Mesenchymal stem cell (in vitro differentiated cells and primary cell): ENCODE data around the gene NRXN3.

Source experiments
- DNase-seq: peaks from one replicate; pipeline ENCODE4 v3.0.0-alpha.2; 2013
- H2AFZ ChIP-seq: one replicate; pipeline ENCODE4 v1.6.1; 2013; ENCODE audit warnings: low read depth, mild to moderate bottlenecking, control low read depth, inconsistent platforms, low read length, moderate library complexity
- H2AK5ac ChIP-seq: 2 replicates; pipeline ENCODE4 v1.6.1; 2013; ENCODE audit warnings: low read length, moderate library complexity, mild to moderate bottlenecking, inconsistent platforms; ENCODE audit not compliant: severe bottlenecking
- H2BK120ac ChIP-seq: one replicate; pipeline ENCODE4 v1.6.1; 2013; ENCODE audit warnings: low read depth, mild to moderate bottlenecking, inconsistent platforms, low read length, moderate library complexity
- H2BK12ac ChIP-seq, 2 experiments: one replicate each; pipeline ENCODE4 v1.6.1; 2013; ENCODE audit warnings: inconsistent platforms in 2 of 2, low read length in 2 of 2, mild to moderate bottlenecking in 2 of 2, moderate library complexity in 2 of 2, control low read depth in 1 of 2
- H2BK15ac ChIP-seq: one replicate; pipeline ENCODE4 v1.6.1; 2013; ENCODE audit warnings: mild to moderate bottlenecking, low read depth, inconsistent platforms; ENCODE audit not compliant: poor library complexity, severe bottlenecking
- H2BK5ac ChIP-seq: 2 replicates; pipeline ENCODE4 v1.6.1; 2013; ENCODE audit warnings: low read depth, mild to moderate bottlenecking, low read length, control low read depth, inconsistent platforms; ENCODE audit not compliant: poor library complexity, severe bottlenecking
- H3K14ac ChIP-seq, 2 experiments: one replicate each; pipeline ENCODE4 v1.6.1; 2013; ENCODE audit warnings: inconsistent platforms in 2 of 2, low read length in 2 of 2, control low read depth in 1 of 2, mild to moderate bottlenecking in 1 of 2, moderate library complexity in 1 of 2
- H3K18ac ChIP-seq, 2 experiments: one replicate each; pipeline ENCODE4 v1.6.1; 2013; ENCODE audit warnings: inconsistent platforms in 2 of 2, low read length in 2 of 2, control low read depth in 1 of 2, low read depth in 1 of 2, mild to moderate bottlenecking in 1 of 2
- H3K23ac ChIP-seq, 2 experiments: one replicate each; pipeline ENCODE4 v1.6.1; 2013; ENCODE audit warnings: inconsistent platforms in 2 of 2, low read length in 2 of 2, mild to moderate bottlenecking in 2 of 2, moderate library complexity in 2 of 2, control low read depth in 1 of 2
- H3K27ac ChIP-seq: 2 replicates; pipeline ENCODE4 v1.5.1; 2013; ENCODE audit warnings: mild to moderate bottlenecking, moderate library complexity, low read length, control low read depth, inconsistent platforms; ENCODE audit not compliant: poor library complexity, severe bottlenecking
- H3K27me3 ChIP-seq, 2 experiments: 2 replicates each; pipeline versions ENCODE4 v1.6.1 to v1.7.0; 2013; ENCODE audit warnings: low read length in 2 of 2, mild to moderate bottlenecking in 2 of 2, moderate library complexity in 2 of 2, control low read depth in 1 of 2, inconsistent platforms in 1 of 2; ENCODE audit not compliant: control insufficient read depth in 1 of 2, insufficient read depth in 1 of 2
- H3K36me3 ChIP-seq, 2 experiments: 2 replicates each; pipeline versions ENCODE4 v1.6.1 to v1.7.0; 2013; ENCODE audit warnings: low read length in 2 of 2, control low read depth in 1 of 2, inconsistent platforms in 1 of 2, low read depth in 1 of 2, mild to moderate bottlenecking in 1 of 2; ENCODE audit not compliant: insufficient read depth in 2 of 2, control insufficient read depth in 1 of 2
- H3K4ac ChIP-seq, 2 experiments: one replicate each; pipeline ENCODE4 v1.6.1; 2013; ENCODE audit warnings: inconsistent platforms in 2 of 2, low read length in 2 of 2, mild to moderate bottlenecking in 2 of 2, moderate library complexity in 2 of 2, control low read depth in 1 of 2, low read depth in 1 of 2
- H3K4me1 ChIP-seq: 2 replicates; pipeline ENCODE4 v1.6.1; 2013; ENCODE audit warnings: low read depth, low read length, control low read depth; ENCODE audit not compliant: control insufficient read depth, insufficient read depth
- H3K4me2 ChIP-seq: 2 replicates; pipeline ENCODE4 v1.6.1; 2013; ENCODE audit warnings: low read length, mild to moderate bottlenecking, inconsistent platforms; ENCODE audit not compliant: poor library complexity, severe bottlenecking
- H3K4me3 ChIP-seq, 2 experiments: 2 replicates each; pipeline versions ENCODE4 v1.5.1 to v1.7.0; 2013; ENCODE audit warnings: low read length in 2 of 2, mild to moderate bottlenecking in 2 of 2, control low read depth in 1 of 2, low read depth in 1 of 2; ENCODE audit not compliant: insufficient read depth in 1 of 2
- H3K79me1 ChIP-seq: replicated peaks from 2 replicates; pipeline ENCODE4 v1.6.1; 2013; ENCODE audit warnings: mild to moderate bottlenecking, control low read depth, low read length, inconsistent platforms; ENCODE audit not compliant: poor library complexity, severe bottlenecking
- H3K9ac ChIP-seq: 2 replicates; pipeline ENCODE4 v1.7.0; 2013; ENCODE audit warnings: mild to moderate bottlenecking, low read length, moderate library complexity
- H3K9me3 ChIP-seq: 2 replicates; pipeline ENCODE4 v1.7.0; 2013; ENCODE audit warnings: mild to moderate bottlenecking, low read length; ENCODE audit not compliant: control insufficient read depth
- H4K8ac ChIP-seq: one replicate; pipeline ENCODE4 v1.6.1; 2013; ENCODE audit warnings: inconsistent platforms, mild to moderate bottlenecking, low read length, moderate library complexity
- H4K91ac ChIP-seq: one replicate; pipeline ENCODE4 v1.6.1; 2013; ENCODE audit warnings: mild to moderate bottlenecking, low read length, inconsistent platforms
- WGBS: methylation state at CpG from one replicate; pipeline ENCODE4 v1.1.7; 2013; ENCODE audit warnings: mixed read lengths; 5-methylcytosine and 5-hydroxymethylcytosine counted together

Gene NRXN3

DNA sequence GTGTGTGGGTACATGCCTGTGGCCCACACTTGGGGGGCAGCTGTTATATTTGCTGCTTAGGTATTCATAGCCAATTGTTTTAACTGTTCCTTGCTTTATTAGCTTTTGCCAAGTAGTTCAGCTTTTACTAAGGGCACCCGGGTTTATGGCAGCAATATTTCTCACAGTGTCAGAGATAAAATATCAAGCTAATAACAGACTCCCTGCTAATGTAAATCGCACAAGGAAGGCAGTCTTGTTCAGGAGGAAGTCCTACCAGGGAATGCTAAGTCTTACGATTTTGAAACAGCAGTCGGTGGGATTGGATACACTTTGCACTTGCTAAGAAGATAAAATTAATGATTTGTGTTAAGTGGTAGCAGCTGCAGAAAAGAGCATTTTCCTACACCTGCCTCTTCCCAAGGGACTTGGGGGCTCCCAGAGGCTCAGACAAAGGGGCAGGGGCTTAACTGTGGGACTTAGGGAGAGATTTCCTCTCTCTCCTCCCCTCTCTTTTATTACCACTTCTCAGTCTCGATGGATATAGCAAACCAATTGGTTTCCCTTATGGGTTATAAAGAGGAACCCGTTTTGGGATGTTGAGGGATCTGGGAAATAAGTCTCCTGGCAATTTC is 175.1 kb downstream of the NRXN3 start:
- Histone ChIP-seq H2BK15ac (no peak overlapping the region), H2AK5ac (no peak overlapping the region), H2AFZ (no peak overlapping the region), H2BK5ac (no peak overlapping the region), H3K4me3 (no peak overlapping the region), H3K27me3 (peaks cover 0 to 5% of the 10 kb centered on the region in 2 experiments), H2BK12ac (no peak overlapping the region), H3K36me3 (no peaks in the 10 kb centered on the region), H4K8ac (no peak overlapping the region), H2BK120ac (no peak overlapping the region), H3K9me3 (no peaks in the 10 kb centered on the region), H3K9ac (no peak overlapping the region), H3K4me1 (no peaks in the 10 kb centered on the region), H3K4ac (no peak overlapping the region), H3K23ac (no peak overlapping the region), H3K27ac (no peak overlapping the region), H3K18ac (no peak overlapping the region), H3K4me2 (no peak overlapping the region), H4K91ac (no peak overlapping the region), H3K79me1 (no peaks in the 10 kb centered on the region), H3K14ac (no peak overlapping the region)
- WGBS, result 66% methylated on average over 5 of the region's 6 CpGs
- DNase-seq, result no peak

DNA sequence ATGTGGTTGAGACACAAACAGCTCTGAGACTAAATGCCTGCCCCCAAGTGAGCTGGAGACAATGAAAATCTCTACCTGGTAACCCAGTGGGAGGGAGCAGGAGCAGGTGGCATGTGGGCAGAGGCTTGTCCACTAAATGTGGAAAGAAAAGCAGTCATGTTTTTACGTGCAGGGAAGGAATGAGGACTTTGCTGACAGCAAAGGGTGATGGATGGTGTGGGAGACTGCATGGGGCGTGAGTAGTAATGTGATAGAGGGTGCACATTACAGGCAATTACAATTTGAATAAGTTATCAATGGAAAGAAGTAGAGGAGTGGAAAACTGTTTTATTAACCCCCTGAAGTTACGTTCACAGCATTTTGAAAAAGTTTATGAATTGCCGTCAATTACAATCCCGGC is 176.6 kb downstream of the NRXN3 start:
- no peak overlapping the region for H3K4me2 ChIP-seq
- no peak overlapping the region for H3K4ac ChIP-seq
- no peak overlapping the region for H3K23ac ChIP-seq
- H2BK5ac ChIP-seq, result no peak overlapping the region
- H2BK120ac ChIP-seq, result no peak overlapping the region
- H2BK12ac ChIP-seq, result no peak overlapping the region
- no peaks in the 10 kb centered on the region for H3K36me3 ChIP-seq
- no peak overlapping the region for H2AK5ac ChIP-seq
- H4K8ac ChIP-seq, result no peak overlapping the region
- no peak overlapping the region for H3K14ac ChIP-seq
- H2AFZ ChIP-seq, result no peak overlapping the region
- WGBS, result 80% methylated on average over 5 of the region's 5 CpGs
- no peak overlapping the region for H4K91ac ChIP-seq
- no peak overlapping the region for H3K9ac ChIP-seq
- no peak for DNase-seq
- H2BK15ac ChIP-seq, result no peak overlapping the region
- H3K4me1 ChIP-seq, result no peaks in the 10 kb centered on the region
- peaks cover 0 to 5% of the 10 kb centered on the region in 2 experiments for H3K27me3 ChIP-seq
- H3K4me3 ChIP-seq, result no peak overlapping the region
- no peaks in the 10 kb centered on the region for H3K9me3 ChIP-seq
- H3K79me1 ChIP-seq, result no peaks in the 10 kb centered on the region
- no peak overlapping the region for H3K18ac ChIP-seq
- no peak overlapping the region for H3K27ac ChIP-seq

- H3K14ac ChIP-seq, result no peak overlapping the region
- no peaks in the 10 kb centered on the region for H3K4me1 ChIP-seq
- no peak overlapping the region for H3K27ac ChIP-seq
- H2BK120ac ChIP-seq, result no peak overlapping the region
- H2AK5ac ChIP-seq, result no peak overlapping the region
- no peak overlapping the region for H2BK5ac ChIP-seq
- 48% methylated on average over 3 of the region's 3 CpGs for WGBS
- H3K36me3 ChIP-seq, result no peaks in the 10 kb centered on the region
- no peak overlapping the region for H2AFZ ChIP-seq
- H3K9me3 ChIP-seq, result no peaks in the 10 kb centered on the region
- no peak overlapping the region for H4K8ac ChIP-seq
- H3K4ac ChIP-seq, result no peak overlapping the region
- H3K23ac ChIP-seq, result no peak overlapping the region
- no peak for DNase-seq
- no peak overlapping the region for H2BK15ac ChIP-seq
- H2BK12ac ChIP-seq, result no peak overlapping the region
- H3K18ac ChIP-seq, result no peak overlapping the region
- no peaks in the 10 kb centered on the region for H3K79me1 ChIP-seq
- no peak overlapping the region for H3K4me3 ChIP-seq
- no peak overlapping the region for H4K91ac ChIP-seq
- no peaks in the 10 kb centered on the region for H3K27me3 ChIP-seq
- no peak overlapping the region for H3K9ac ChIP-seq
- H3K4me2 ChIP-seq, result no peak overlapping the region
Measured at GRCh38 chr14:78355109-78355508, 184.9 kb downstream of the NRXN3 start.

DNA sequence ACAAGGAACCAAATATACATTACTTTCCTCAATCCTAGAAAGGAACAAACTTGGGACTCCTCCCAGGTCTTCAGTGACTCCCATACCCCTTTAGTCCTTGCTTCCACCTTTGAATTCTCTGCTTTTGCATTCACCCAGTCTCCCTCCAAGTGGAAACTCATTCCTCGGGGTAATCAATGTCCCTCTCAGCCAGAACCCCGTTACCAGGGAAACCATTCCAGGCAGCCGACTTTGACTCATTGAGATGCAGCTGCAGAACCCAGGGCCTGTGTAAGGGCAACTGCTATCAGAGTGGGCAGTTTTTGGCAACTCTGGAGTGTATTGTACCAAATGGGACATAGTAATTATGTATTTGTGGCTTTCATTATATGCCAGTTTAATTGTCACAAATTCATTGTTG is 186.2 kb downstream of the NRXN3 start:
- no peak overlapping the region for H4K91ac ChIP-seq
- no peak overlapping the region for H2BK120ac ChIP-seq

More for the DNA sequence above, 186.2 kb downstream of the NRXN3 start:
- no peak overlapping the region for H3K18ac ChIP-seq
- H3K4me1 ChIP-seq, result no peaks in the 10 kb centered on the region
- H3K27ac ChIP-seq, result no peak overlapping the region
- H2BK15ac ChIP-seq, result no peak overlapping the region
- H3K79me1 ChIP-seq, result no peaks in the 10 kb centered on the region
- no peaks in the 10 kb centered on the region for H3K9me3 ChIP-seq
- no peak overlapping the region for H3K4me3 ChIP-seq
- H3K9ac ChIP-seq, result no peak overlapping the region
- no peak overlapping the region for H2BK12ac ChIP-seq
- no peak for DNase-seq
- H3K4ac ChIP-seq, result no peak overlapping the region
- H3K23ac ChIP-seq, result no peak overlapping the region
- no peak overlapping the region for H2AFZ ChIP-seq
- no peaks in the 10 kb centered on the region for H3K36me3 ChIP-seq
- H3K14ac ChIP-seq, result no peak overlapping the region
- WGBS, result 56% methylated on average over 3 of the region's 3 CpGs
- no peak overlapping the region for H4K8ac ChIP-seq
- no peak overlapping the region for H2BK5ac ChIP-seq
- H3K27me3 ChIP-seq, result no peaks in the 10 kb centered on the region
- no peak overlapping the region for H3K4me2 ChIP-seq
- H2AK5ac ChIP-seq, result no peak overlapping the region
